GM21825 (cell line): Measurements from ENCODE around the gene CBLB.

Experiments used
- ATAC-seq: cut with Tn5 transposase; IDR thresholded peaks from one replicate; pipeline ENCODE4 v1.9.1; 2021; ENCODE audit warnings: mild to moderate bottlenecking, moderate library complexity; ENCODE audit not compliant: unreplicated experiment

CBLB gene

DNA sequence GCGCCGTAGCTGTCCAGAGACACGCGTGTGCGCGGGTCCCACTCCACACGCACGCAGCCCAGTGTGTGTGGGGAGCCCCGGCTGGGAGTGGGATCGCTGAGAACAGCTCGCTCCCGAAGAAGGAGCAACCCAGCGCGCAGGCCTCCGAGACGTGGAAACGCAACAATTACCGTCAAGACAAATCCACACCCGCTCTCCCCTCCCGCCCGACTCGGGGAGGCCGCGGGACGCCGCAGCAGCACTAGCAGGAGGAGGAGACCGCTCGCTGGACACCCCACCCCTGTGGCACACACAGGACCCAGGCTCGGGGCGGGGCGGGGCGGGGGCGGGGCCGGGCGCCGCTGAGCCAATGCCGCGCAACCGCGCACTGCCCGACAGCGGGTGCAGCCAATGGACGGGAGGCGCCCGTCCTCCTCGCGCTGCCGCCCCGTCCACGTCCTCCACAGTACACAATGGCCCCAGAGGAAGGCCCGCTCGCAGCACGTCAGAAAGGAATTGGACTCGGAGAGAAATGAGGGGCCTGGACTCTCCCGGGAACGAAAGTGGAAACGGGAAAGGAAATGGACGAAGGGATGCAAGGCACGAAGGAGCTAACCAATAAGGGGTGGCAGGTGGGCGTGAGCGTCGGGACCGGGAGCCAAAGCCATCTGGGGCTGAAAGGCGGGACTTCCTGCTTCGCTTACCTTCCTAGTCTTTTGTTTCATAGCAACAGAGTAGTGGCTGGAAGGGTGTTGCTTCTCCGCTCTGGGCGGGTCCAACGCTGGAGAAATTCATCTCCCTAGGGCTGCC is at the start of gene CBLB:
Gene CBLB, minus strand, starts transcription at position 271 of the 789 bp plus-strand sequence. CDS start 1,435 bp downstream, outside the sequence.
- ATAC-seq, result peak; percentile 84

DNA sequence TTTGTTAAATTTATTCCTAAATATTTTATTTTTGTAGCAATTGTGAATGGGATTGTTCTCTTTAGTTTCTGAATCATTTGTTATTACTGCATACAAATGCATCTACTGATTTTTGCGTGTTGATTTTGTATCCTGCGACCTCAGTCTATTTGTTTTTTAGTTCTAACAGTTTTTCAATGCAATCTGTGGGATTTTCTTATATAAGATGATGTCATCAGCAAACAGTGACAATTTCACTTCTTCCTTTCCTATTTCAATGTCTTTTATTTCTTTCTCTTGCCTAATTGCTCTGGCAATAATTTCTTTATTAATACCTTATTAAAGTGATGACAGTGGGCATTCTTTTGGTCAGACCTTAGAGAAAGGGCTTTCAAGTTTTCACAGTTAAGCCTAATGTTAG is 48.0 kb upstream of the CBLB start:
- no peak for ATAC-seq

DNA sequence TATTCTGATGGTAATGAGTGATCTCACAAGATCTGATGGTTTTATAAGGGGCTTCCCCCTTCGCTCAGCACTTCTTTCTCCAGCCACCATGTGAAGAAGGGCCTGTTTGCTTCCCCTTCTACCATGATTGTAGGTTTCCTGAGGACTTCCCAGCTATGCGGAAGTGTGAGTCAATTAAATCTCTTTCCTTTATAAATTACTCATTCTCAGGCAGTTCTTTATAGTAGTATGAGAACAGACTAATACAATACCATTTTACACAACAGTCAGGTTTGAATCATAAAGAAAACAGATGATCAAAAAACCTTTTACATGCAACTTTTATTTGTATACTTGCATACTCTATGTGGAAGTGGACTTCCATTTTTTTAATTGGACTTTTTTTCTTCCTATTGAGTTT is 46.7 kb upstream of the CBLB start:
- ATAC-seq, result no peak

DNA sequence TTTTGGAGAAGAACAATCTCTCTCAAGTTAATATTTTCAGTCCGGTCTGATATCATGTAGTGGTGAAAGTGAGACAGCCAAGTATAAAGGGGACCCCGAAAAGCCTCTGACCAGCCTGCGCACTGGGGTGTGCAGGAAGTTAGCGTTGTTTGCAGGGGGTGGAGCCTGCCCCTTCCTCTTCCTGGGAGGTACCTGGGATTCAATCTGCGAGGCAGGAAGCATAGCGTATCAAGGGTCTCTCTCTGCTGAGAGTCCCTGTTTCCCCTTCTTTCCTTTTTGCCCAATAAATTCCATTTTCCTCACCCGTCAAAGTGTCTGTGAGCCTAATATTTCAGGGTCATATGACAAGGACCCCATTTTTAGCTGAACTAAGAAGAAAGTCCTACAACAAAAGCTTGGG is 44.8 kb upstream of the CBLB start:
- ATAC-seq, result no peak

DNA sequence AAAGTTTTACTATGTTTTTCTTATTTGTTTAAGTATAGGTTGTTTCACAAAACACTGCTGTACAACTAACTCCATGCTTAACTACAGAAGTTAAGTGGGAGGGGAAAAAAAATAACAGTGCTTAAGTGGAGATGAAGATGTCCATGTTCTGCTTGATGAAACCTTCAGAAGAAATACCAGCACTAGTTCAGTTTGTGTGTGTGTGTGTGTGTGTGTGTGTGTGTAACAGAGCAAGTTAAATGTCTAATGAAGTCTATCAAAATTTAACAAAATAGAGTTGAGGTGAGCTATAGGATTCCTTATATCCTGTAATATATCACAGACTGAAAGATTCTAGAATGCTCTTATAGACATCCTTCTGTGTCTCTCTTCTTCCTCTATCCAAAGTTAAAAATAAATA is 44.1 kb upstream of the CBLB start:
- ATAC-seq, result no peak

DNA sequence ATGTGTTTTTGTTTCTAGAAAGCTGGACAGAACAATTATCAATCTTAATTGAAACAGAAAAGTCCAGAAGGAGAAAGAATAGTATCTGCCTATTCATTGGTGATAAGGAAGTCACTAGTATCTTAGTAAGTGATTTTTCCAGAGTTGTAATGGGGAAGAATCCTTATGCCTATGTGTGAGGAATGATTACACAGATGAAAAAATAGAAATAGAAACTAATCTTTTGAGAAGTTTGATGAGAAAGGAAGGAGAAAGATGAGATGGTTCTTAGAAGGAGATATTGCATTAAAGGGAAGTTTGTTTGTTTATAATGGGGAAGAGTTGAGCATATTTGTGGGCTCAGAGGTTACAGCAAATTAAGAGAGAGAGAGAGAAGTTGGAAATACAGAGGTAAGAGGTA is 42.7 kb upstream of the CBLB start:
- no peak for ATAC-seq

DNA sequence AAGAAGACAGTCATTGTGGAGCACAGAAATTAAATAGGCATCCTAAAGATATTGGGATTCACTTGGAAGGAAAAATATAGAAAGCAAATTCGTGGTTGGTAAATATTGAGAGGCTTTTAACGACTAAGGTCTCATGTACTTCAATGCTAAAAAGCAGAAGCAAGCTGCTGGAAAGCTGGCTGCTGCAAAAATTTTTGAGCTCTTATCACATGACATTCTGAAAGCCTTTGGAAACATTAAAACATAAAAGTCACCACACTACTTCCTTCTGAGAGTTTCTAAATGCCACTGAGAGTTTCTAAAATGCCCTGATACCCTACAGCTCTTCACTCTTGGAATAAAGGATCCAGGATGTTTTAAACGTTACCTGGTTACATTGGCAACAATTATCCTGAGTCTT is 39.0 kb upstream of the CBLB start:
- ATAC-seq, result peak; percentile 50

DNA sequence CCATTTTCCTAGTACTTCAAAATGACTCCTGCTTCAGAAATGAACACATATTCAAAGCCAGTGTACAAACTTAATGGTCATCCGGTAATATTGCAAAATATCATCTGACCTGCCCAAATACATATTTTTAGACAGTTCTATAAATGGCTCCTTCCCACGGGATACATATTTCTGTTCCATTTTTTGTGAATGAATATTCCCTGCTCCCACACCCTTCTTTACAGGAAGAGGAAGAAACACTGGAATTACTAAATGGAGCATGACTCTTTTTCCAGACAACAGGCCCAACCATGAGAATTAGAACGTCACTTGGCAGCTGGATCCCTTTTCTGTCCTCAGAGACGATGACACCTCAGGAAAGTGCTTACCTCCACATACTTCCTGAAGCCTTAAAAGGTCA is 38.0 kb upstream of the CBLB start:
- ATAC-seq, result no peak

DNA sequence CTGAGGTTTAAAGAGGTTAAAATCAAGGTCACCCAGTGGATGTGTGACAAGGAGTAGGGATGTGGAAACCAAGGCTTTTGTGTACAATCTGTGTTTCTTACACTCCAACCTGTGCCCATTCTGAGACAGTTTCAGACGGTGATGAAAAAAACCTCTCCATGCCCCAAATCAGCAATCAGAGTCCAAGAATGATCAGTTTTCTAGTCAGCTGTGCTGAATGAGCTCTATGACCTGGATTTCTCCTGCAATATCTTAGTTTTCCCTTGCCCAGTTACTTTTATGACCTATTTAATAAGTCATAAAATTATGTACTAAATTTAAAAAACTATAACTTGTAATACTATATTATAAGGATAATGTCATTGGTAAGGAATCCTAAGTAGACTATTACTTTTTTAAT is 37.5 kb upstream of the CBLB start:
- ATAC-seq, result no peak

DNA sequence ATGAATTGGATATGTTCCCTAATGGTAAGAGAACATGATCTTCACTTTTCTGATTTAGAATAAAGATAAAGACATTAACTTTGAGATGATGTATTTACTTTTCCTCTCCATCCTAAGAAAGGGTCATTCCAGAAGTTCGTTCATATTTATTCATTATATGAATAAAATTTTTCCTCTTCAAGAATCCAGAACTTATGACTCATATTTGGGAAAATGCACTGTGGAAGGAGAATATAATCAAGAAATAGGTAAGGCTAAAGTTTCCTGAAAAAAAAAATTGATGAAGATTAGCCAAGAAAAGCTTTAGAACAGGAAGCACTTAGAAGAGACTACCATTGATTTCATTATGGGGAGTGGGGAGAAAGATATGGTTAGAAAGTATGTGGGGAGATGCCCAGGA is 36.5 kb upstream of the CBLB start:
- ATAC-seq, result no peak

DNA sequence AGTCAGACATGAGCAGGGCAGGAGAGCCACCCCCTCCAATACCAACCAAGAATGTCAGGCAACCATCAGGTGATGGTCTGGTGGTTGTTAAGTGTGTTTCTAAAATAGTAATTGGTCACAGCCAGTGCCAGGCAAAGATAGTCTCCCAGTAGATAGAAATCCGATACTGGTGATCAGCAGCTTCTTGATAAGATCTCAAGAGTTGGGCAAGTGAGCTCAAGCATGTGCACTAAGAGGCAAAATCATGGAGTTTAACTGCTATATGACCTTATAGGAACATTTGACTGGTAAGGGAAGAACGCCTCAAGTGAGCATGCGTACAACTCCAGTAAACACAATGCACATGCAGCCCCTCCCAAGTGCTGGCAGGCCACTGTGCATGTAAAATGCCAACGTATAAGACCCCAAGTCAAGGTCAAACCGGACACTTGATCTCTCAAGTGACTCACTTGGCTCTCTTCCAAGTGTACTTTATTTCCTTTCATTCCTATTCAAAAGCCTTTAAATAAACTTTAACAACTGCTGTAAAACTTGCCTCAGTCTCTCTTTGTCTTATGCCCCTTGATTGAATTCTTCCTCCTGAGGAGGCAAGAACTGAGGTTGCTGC is 36.0 kb upstream of the CBLB start:
- no peak for ATAC-seq

DNA sequence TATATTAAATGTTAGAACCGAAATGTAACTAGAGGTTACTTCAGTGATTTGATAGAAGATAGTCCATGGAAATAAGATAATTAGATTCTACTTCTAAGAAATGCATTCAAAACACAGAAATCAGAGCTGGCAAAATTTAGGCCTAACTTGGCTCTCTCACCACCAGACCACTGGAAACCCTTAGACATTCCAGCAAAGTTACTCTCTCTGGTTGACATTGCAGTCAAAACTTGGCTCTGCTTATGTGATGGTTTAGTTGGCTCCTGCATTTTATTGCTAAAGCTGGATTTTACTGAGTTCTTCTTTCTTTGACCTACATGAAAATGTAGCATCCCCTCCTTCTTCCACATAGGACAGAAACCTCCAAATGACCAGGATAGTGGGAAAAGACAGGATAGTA is 35.4 kb upstream of the CBLB start:
- no peak for ATAC-seq

DNA sequence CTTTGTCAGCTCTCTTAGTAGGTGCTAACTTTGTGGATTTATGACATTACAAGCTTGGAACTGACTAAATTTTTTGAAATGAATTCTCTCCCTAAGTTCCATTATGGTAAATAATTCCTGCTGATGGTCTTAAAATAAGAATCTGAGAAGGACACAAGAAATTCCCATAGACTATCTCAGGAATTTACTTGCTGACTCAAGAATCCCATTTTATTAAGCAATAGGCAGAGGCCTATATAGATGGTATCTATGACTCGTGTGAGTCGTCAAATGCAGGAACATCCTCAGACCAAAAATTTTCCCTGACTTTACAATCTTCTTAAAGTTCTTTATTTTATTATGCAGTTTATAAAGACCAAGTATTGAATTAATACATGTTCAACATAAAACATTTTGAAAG is 30.7 kb upstream of the CBLB start:
- ATAC-seq, result no peak

DNA sequence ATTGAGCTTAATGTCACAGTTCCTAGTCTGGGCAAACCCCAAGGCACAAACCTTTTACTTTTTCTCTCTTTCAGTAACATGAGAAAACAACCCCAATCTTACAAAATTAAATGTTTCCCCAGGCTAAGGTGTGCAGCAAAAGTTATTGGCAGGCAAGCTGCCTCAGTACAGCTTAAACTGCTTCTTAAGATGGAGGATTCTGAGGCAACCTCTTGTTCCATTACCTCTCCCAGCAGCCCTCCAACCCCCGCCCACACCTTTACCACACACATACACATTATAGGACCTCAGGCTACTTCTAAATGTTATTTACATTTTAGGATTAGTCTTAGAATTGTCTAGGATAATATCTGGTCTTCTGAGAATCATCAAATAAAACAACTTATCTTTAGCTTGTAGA is 22.3 kb upstream of the CBLB start:
- ATAC-seq, result no peak

DNA sequence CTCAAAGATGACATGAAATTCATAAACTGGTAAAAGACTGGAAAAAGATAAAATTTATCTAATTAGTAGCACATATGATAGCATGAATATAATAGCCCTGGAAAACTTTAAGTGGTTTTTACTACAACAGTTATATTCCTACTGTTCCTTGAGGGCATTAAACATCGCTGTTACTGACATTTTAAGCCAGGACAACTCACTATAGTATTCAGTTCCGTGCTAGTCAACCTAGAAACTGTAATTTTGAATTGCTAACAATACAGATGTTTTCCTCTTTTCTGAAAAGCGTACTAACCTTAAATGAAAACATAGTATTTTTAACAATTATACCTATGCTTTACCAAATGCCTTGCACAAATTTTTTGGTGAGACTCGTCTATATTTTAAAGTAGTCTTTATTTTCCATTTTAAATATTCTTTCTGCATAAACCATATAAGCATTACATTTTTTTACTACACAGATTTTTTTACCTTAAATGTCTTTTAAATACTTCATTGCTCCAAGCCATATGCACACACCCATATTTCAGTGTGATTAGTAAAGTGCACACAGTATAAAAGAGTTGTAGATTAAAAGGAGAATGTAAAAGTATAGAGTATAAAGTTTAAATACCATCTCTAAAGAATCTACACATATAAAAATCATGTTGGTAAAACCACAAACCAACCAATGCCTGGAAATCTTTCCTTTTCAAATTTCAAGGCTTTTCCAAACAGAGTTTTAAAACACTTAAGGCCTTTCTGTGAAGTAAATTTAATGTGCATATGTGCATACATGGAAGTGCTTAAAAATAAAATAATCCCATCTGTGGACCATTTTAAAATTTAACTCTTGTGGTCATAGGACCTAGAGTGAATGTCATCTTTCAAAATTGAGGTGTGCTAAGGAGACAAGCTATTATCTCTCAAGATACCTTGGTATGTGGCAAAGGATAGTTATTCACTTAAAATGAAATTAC is 20.1 kb upstream of the CBLB start:
- ATAC-seq, result no peak

DNA sequence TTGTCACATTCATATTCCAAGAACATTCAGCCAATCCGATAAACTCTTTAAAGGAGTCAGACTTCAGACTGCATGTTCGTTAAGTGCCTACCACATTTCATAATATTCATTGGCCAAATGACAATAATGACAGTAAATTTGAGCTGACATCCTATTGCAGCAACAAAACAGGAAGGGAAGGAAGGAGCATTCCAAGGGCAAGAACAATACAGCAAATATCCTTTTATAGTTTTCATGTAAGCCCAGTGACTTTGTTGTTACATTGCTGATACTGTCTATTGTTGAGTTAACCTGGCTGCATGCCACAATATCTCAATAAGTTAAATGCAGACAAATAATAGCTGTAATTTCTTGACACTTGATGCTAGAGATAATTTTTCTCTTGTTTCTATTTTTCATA is 16.4 kb upstream of the CBLB start:
- ATAC-seq, result no peak

DNA sequence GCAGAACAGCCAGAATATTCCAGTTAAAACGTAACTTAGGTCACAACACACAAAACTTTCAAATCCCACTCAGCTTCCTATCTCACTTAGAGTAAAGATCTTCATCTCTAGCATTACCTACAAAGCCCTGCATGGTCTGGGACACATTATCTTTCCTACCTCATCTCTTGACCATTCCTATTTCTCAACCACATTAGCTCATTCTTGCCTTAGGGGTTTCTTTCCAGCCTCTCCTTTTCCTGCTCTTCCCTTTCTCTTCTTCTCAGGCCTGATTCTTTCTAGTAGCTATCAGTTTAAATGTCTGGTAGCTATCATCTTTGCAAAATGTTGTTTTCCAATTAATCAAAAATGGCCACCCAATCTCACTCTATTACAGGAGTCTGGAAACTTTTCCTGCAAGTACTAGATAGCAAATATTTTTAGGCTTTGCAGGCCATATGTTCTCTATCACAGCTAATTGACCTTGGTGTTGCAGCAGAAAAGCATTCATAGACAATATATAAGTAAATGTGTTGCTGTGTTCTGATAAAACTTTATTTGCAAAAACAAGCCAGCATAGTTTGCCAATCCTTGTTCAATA is 15.1 kb upstream of the CBLB start:
- ATAC-seq, result no peak

DNA sequence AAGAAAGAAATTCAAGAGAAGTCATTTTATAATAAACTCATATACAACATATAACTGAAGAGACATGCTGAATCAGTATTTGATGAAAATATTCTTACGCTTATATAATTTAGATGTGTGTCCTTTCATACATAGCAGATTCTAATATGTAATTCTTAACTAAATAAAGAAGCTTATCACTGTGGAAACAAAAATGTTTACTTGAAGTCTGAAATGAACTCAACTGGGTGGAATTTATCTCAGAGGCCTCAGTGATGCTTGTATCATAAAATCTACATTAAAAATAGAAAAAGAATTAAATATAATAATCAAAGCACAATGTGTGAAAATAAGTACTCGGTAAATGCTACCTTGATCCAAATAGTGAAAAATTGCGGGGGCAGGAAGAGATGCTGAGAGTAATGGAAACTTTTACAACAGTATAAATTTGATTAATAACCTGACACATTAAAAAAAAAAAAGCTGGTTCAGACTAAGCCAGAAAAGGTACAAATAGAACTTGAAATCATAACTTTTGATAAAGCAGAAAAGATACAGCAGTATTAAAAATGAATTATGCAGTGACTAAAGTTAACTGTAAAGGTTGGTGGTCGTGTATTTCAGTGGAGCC is 12.0 kb upstream of the CBLB start:
- no peak for ATAC-seq

DNA sequence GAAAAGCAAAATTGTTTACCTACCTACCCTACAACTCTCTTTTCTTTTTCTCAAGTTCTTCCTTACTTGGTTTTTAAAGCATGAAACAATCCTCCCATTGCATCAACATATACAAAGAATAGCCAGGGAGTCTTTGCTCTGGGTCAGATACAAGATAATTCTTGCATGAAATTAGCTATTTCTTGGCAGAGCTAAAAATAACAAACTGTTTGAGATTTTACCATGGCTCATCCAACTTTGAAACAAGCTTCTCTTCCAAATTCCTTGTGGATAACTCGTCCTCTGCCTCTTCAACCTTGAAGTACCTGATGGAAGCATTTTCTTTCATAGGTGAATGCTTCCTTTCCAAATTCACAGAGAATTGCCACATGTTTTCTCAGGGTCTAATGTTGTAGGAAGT is 9.2 kb upstream of the CBLB start:
- ATAC-seq, result no peak

DNA sequence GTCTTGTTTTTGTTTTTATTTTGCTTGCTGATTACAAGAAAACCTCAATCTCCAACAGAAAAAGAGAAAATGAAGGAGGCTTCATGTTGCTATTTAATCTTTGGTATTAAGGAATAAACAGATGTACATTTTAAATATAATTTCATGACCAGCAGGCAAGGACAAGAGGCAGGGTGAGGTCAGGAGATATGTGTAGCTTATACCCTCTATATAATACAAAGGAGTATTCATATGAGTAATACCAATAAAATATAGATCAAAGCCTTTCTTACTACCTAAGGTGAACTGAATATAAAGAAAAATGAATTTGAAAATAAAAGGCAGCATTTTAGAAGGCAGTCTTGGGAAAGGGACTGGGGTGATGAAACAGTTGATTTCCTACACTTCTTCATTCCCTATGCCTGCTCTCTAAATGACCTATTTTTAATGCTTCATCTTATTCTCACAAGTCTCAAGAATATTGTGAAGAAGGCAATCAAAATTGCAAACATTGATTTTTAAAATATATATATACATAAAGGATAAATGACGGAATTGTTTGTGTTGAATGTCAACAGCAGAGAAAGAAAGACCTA is 8.6 kb upstream of the CBLB start:
- no peak for ATAC-seq
